Choroid plexus epithelial cell (primary cell): ENCODE measurements around the gene TBC1D1.
A peak's percentile ranks its signal among the peaks of the same experiment; 100 is the strongest.

ENCODE experiments used
- DNase-seq: peaks from one replicate; pipeline ENCODE4 v3.0.0-alpha.2; 2010; ENCODE audit warnings: low read depth
- H3K4me3 ChIP-seq: 2 replicates; pipeline ENCODE4 v1.5.1; 2011; ENCODE audit warnings: low read depth, mild to moderate bottlenecking, control low read depth, low read length, moderate library complexity
- CTCF ChIP-seq: conservative IDR thresholded peaks from 2 replicates; pipeline ENCODE4 v1.5.1; 2011; ENCODE audit warnings: low read depth, mild to moderate bottlenecking, control low read depth, inconsistent platforms, low read length, moderate library complexity

TBC1D1 gene

GRCh38 chr4:37976507-37976906, 85.6 kb downstream of the TBC1D1 start:
- peak overlapping the region; percentile 71 for H3K4me3 ChIP-seq
- no peak for TF ChIP-seq CTCF

GRCh38 chr4:37976991-37977470, 86.1 kb downstream of the TBC1D1 start:
- peak; percentile 70 for DNase-seq
- H3K4me3 ChIP-seq: peak overlapping the region; percentile 71
- TF ChIP-seq CTCF: peak; percentile 11

More at GRCh38 chr4:37976507-37976906, 85.6 kb downstream of the TBC1D1 start:
- peak; percentile 31 for DNase-seq

GRCh38 chr4:37977471-37978247, 86.8 kb downstream of the TBC1D1 start:
- DNase-seq: peak; percentile 72
- H3K4me3 ChIP-seq: peak overlapping the region; percentile 71
- TF ChIP-seq CTCF: peak; percentile 62

- TF ChIP-seq CTCF: no peak
- peak overlapping the region; percentile 71 for H3K4me3 ChIP-seq
- no peak for DNase-seq
Measured at GRCh38 chr4:37978248-37978924, 87.5 kb downstream of the TBC1D1 start.

GRCh38 chr4:37980246-37980645, 89.4 kb downstream of the TBC1D1 start:
- TF ChIP-seq CTCF: no peak
- DNase-seq: no peak
- no peak overlapping the region for H3K4me3 ChIP-seq

- no peak overlapping the region for H3K4me3 ChIP-seq
- DNase-seq: no peak
Measured at GRCh38 chr4:37981425-37981824, 90.5 kb downstream of the TBC1D1 start.

More at GRCh38 chr4:37981425-37981824, 90.5 kb downstream of the TBC1D1 start:
- TF ChIP-seq CTCF: no peak
